GM23338 (cell line): ENCODE data around the gene DLGAP4. TPM values are rescaled to one million over a fixed set of nuclear protein-coding genes. Genes with fewer than 3 reads are reported as not detected.
A peak's percentile ranks its signal among the peaks of the same experiment; 100 is the strongest.

Experiments
- ATAC-seq: fragments of 200-7000 bp; cut with Tn5 transposase; 3 replicates; pipeline ENCODE4 v1.9.1; 2020
- DNase-seq: peaks from one replicate; pipeline ENCODE4 v3.0.0-alpha.2; 2015; ENCODE audit warnings: low spot score
- H2AFZ ChIP-seq: fragments of 200-600 bp; sonication (generic); 2 replicates; pipeline ENCODE4 v1.8.0; 2016; ENCODE audit warnings: antibody characterized with exemption, mild to moderate bottlenecking, moderate library complexity
- H3F3A ChIP-seq: fragments of 200-600 bp; sonication (generic); replicated peaks from 2 replicates; pipeline ENCODE4 v1.8.0; 2017; ENCODE audit warnings: antibody characterized with exemption, mixed run types, low read depth
- H3K27ac ChIP-seq: fragments of 200-600 bp; sonication (generic); 2 replicates; pipeline ENCODE4 v1.6.1; 2016; ENCODE audit warnings: low read depth
- H3K27me3 ChIP-seq: fragments of 200-600 bp; sonication (generic); 2 replicates; pipeline ENCODE4 v1.8.0; 2016; ENCODE audit warnings: mild to moderate bottlenecking, mixed run types, moderate library complexity; ENCODE audit not compliant: insufficient read depth
- H3K36me3 ChIP-seq: fragments of 200-600 bp; sonication (generic); 2 replicates; pipeline ENCODE4 v1.8.0; 2016; ENCODE audit warnings: mild to moderate bottlenecking; ENCODE audit not compliant: insufficient read depth
- H3K4me1 ChIP-seq: fragments of 200-600 bp; sonication (generic); 2 replicates; pipeline ENCODE4 v1.8.0; 2016; ENCODE audit warnings: mild to moderate bottlenecking, moderate library complexity; ENCODE audit not compliant: insufficient read depth
- H3K4me2 ChIP-seq: fragments of 200-600 bp; sonication (generic); 2 replicates; pipeline ENCODE4 v1.7.1; 2017; ENCODE audit warnings: mixed run types
- H3K4me3 ChIP-seq: fragments of 200-600 bp; sonication (generic); 2 replicates; pipeline ENCODE4 v1.6.1; 2016; ENCODE audit warnings: mixed run types
- H3K79me2 ChIP-seq: fragments of 200-600 bp; sonication (generic); replicated peaks from 2 replicates; pipeline ENCODE4 v1.8.0; 2017; ENCODE audit warnings: mild to moderate bottlenecking; ENCODE audit not compliant: insufficient read depth
- H3K9me2 ChIP-seq: fragments of 200-600 bp; sonication (generic); 2 replicates; pipeline ENCODE4 v1.8.0; 2017; ENCODE audit not compliant: insufficient read depth
- H4K20me1 ChIP-seq: fragments of 200-600 bp; sonication (generic); replicated peaks from 2 replicates; pipeline ENCODE4 v1.8.0; 2017; ENCODE audit warnings: mild to moderate bottlenecking; ENCODE audit not compliant: insufficient read depth
- H3K27ac Mint-ChIP-seq: 2 replicates; pipeline ENCODE4 v1.8.0; 2020; ENCODE audit warnings: inconsistent platforms, mild to moderate bottlenecking, moderate library complexity, mixed read lengths
- H3K27me3 Mint-ChIP-seq: 3 replicates; pipeline ENCODE4 v1.8.0; 2022; ENCODE audit warnings: low read depth, mild to moderate bottlenecking, moderate library complexity, mixed read lengths, inconsistent platforms; ENCODE audit not compliant: insufficient read depth, poor library complexity
- H3K36me3 Mint-ChIP-seq: 3 replicates; pipeline ENCODE4 v1.8.0; 2021; ENCODE audit warnings: low read depth, mild to moderate bottlenecking, inconsistent platforms, moderate library complexity, mixed read lengths
- H3K4me1 Mint-ChIP-seq: 3 replicates; pipeline ENCODE4 v1.8.0; 2020; ENCODE audit warnings: mild to moderate bottlenecking, inconsistent platforms, mixed read lengths
- H3K4me3 Mint-ChIP-seq: 3 replicates; pipeline ENCODE4 v1.8.0; 2021; ENCODE audit warnings: moderate library complexity, mild to moderate bottlenecking, inconsistent platforms, mixed read lengths
- H3K9me3 Mint-ChIP-seq: 3 replicates; pipeline ENCODE4 v1.8.0; 2020; ENCODE audit warnings: moderate library complexity, mild to moderate bottlenecking, inconsistent platforms, mixed read lengths
- EZH2 ChIP-seq: fragments of 200-600 bp; sonication (generic); IDR thresholded peaks from one replicate; pipeline ENCODE4 v1.8.0; 2017; ENCODE audit warnings: antibody characterized with exemption, mild to moderate bottlenecking, low read depth; ENCODE audit not compliant: unreplicated experiment
- EZH2phosphoT487 ChIP-seq: fragments of 200-600 bp; sonication (generic); IDR thresholded peaks from one replicate; pipeline ENCODE4 v1.8.1; 2018; ENCODE audit warnings: antibody characterized with exemption; ENCODE audit not compliant: unreplicated experiment
- polyA plus RNA-seq: library from polyadenylated mRNA; unstranded; fragments of >200 nt; fragmentation: Nextera tagmentation; extraction: Ambion mirVana; gene quantifications from 2 replicates; pipeline ENCODE4 v1.2.1, GENCODE V29; 2016
- total RNA-seq: library from RNA; depleted of rRNA; stranded (reverse); fragments of >200 nt; shearing (Covaris generic); gene quantifications from 2 replicates; pipeline ENCODE4 v1.2.3, GENCODE V29; 2014
- TF ChIP-seq, protein P1 (sequence below), 2 experiments: fragments of 200-600 bp in 1 of 2; sonication (generic) in 1 of 2; conservative IDR thresholded peaks; 2 replicates each; pipeline versions ENCODE4 v1.5.1 to v1.6.1; 2016 to 2017; ENCODE audit warnings: antibody characterized with exemption in 2 of 2, low read depth in 2 of 2, mild to moderate bottlenecking in 2 of 2, moderate library complexity in 1 of 2
- TF ChIP-seq, protein P2 (sequence below): fragments of 250-450 bp; sonication (Bioruptor Pico); IDR thresholded peaks from 2 replicates; pipeline ENCODE4 v1.5.0; 2020; ENCODE audit warnings: mild to moderate bottlenecking, moderate library complexity

Gene DLGAP4
- total and polyA plus RNA-seq, 2 experiments from 2014 or later, result 46.1 to 52.2 TPM

GRCh38 chr20:36548006-36548315 is 241.8 kb downstream of the DLGAP4 start:
- peaks cover 28% of the 10 kb centered on the region for H3K36me3 Mint-ChIP-seq
- Histone ChIP-seq H3F3A (peaks cover 15% of the 10 kb centered on the region; the same call in 1 of the 2 replicates), H3K4me1 (no peaks in the 10 kb centered on the region; the same call in 1 of the 2 replicates), H3K27me3 (no peaks in the 10 kb centered on the region), H3K4me3 (no peak overlapping the region), H3K79me2 (peaks cover 11% of the 10 kb centered on the region), H2AFZ (no peak overlapping the region), H3K27ac (no peak overlapping the region), H4K20me1 (no peaks in the 10 kb centered on the region; the same call in none of the 2 replicates), H3K9me2 (no peaks in the 10 kb centered on the region), H3K4me2 (no peak overlapping the region), H3K36me3 (no peaks in the 10 kb centered on the region)
- TF ChIP-seq, protein P1, sequence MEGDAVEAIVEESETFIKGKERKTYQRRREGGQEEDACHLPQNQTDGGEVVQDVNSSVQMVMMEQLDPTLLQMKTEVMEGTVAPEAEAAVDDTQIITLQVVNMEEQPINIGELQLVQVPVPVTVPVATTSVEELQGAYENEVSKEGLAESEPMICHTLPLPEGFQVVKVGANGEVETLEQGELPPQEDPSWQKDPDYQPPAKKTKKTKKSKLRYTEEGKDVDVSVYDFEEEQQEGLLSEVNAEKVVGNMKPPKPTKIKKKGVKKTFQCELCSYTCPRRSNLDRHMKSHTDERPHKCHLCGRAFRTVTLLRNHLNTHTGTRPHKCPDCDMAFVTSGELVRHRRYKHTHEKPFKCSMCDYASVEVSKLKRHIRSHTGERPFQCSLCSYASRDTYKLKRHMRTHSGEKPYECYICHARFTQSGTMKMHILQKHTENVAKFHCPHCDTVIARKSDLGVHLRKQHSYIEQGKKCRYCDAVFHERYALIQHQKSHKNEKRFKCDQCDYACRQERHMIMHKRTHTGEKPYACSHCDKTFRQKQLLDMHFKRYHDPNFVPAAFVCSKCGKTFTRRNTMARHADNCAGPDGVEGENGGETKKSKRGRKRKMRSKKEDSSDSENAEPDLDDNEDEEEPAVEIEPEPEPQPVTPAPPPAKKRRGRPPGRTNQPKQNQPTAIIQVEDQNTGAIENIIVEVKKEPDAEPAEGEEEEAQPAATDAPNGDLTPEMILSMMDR (conservative IDR thresholded peaks at IDR 0.05; ENCODE audit: low read depth in 2 of 2), result peak; percentile 61 to 82
- TF ChIP-seq EZH2phosphoT487, result no peak
- ATAC-seq, result peak; percentile 70
- H3K4me3 Mint-ChIP-seq, result no peak overlapping the region
- H3K27me3 Mint-ChIP-seq, result peaks cover 8% of the 10 kb centered on the region
- no peak overlapping the region for H3K27ac Mint-ChIP-seq
- peaks cover 17% of the 10 kb centered on the region for H3K4me1 Mint-ChIP-seq
- H3K9me3 Mint-ChIP-seq, result no peaks in the 10 kb centered on the region
- peak; percentile 88 for DNase-seq

- H3K4me1 Mint-ChIP-seq, result peaks cover 8% of the 10 kb centered on the region
- Histone ChIP-seq H3K4me1 (no peaks in the 10 kb centered on the region), H4K20me1 (no peaks in the 10 kb centered on the region; the same call in 1 of the 2 replicates), H3K27ac (no peak overlapping the region), H3F3A (peaks cover 15% of the 10 kb centered on the region; the same call in 1 of the 2 replicates), H3K9me2 (no peaks in the 10 kb centered on the region), H3K4me3 (no peak overlapping the region), H2AFZ (no peak overlapping the region), H3K36me3 (no peaks in the 10 kb centered on the region), H3K4me2 (no peak overlapping the region), H3K79me2 (peaks cover 3% of the 10 kb centered on the region; the same call in 1 of the 2 replicates), H3K27me3 (no peaks in the 10 kb centered on the region)
- peaks cover 27% of the 10 kb centered on the region for H3K36me3 Mint-ChIP-seq
- ATAC-seq (no peak), DNase-seq (no peak)
- no peak overlapping the region for H3K27ac Mint-ChIP-seq
- H3K9me3 Mint-ChIP-seq, result no peaks in the 10 kb centered on the region
- peaks cover 5% of the 10 kb centered on the region for H3K27me3 Mint-ChIP-seq
- no peak overlapping the region for H3K4me3 Mint-ChIP-seq
- TF ChIP-seq EZH2, result no peak
- TF ChIP-seq, protein P2, sequence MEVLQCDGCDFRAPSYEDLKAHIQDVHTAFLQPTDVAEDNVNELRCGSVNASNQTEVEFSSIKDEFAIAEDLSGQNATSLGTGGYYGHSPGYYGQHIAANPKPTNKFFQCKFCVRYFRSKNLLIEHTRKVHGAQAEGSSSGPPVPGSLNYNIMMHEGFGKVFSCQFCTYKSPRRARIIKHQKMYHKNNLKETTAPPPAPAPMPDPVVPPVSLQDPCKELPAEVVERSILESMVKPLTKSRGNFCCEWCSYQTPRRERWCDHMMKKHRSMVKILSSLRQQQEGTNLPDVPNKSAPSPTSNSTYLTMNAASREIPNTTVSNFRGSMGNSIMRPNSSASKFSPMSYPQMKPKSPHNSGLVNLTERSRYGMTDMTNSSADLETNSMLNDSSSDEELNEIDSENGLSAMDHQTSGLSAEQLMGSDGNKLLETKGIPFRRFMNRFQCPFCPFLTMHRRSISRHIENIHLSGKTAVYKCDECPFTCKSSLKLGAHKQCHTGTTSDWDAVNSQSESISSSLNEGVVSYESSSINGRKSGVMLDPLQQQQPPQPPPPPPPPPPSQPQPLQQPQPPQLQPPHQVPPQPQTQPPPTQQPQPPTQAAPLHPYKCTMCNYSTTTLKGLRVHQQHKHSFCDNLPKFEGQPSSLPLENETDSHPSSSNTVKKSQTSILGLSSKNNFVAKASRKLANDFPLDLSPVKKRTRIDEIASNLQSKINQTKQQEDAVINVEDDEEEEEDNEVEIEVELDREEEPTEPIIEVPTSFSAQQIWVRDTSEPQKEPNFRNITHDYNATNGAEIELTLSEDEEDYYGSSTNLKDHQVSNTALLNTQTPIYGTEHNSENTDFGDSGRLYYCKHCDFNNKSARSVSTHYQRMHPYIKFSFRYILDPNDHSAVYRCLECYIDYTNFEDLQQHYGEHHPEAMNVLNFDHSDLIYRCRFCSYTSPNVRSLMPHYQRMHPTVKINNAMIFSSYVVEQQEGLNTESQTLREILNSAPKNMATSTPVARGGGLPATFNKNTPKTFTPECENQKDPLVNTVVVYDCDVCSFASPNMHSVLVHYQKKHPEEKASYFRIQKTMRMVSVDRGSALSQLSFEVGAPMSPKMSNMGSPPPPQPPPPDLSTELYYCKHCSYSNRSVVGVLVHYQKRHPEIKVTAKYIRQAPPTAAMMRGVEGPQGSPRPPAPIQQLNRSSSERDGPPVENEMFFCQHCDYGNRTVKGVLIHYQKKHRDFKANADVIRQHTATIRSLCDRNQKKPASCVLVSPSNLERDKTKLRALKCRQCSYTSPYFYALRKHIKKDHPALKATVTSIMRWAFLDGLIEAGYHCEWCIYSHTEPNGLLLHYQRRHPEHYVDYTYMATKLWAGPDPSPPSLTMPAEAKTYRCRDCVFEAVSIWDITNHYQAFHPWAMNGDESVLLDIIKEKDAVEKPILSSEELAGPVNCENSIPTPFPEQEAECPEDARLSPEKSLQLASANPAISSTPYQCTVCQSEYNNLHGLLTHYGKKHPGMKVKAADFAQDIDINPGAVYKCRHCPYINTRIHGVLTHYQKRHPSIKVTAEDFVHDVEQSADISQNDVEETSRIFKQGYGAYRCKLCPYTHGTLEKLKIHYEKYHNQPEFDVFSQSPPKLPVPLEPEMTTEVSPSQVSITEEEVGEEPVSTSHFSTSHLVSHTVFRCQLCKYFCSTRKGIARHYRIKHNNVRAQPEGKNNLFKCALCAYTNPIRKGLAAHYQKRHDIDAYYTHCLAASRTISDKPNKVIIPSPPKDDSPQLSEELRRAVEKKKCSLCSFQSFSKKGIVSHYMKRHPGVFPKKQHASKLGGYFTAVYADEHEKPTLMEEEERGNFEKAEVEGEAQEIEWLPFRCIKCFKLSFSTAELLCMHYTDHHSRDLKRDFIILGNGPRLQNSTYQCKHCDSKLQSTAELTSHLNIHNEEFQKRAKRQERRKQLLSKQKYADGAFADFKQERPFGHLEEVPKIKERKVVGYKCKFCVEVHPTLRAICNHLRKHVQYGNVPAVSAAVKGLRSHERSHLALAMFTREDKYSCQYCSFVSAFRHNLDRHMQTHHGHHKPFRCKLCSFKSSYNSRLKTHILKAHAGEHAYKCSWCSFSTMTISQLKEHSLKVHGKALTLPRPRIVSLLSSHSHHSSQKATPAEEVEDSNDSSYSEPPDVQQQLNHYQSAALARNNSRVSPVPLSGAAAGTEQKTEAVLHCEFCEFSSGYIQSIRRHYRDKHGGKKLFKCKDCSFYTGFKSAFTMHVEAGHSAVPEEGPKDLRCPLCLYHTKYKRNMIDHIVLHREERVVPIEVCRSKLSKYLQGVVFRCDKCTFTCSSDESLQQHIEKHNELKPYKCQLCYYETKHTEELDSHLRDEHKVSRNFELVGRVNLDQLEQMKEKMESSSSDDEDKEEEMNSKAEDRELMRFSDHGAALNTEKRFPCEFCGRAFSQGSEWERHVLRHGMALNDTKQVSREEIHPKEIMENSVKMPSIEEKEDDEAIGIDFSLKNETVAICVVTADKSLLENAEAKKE (CRISPR knock-in tag), result no peak
Measured at GRCh38 chr20:36548704-36549627, 242.8 kb downstream of the DLGAP4 start.
